Measurements from ENCODE around the gene MAB21L4.

Gene MAB21L4

GRCh38 chr2:240876475-240877251 lies 19.3 kb downstream of the MAB21L4 start:
- no peak for DNase-seq

GRCh38 chr2:240876035-240876474 lies 19.9 kb downstream of the MAB21L4 start:
- DNase-seq = no peak

- no peak for DNase-seq
Observed at GRCh38 chr2:240875228-240876034, 20.5 kb downstream of the MAB21L4 start.

- no peak for DNase-seq
Observed at GRCh38 chr2:240874715-240875227, 21.2 kb downstream of the MAB21L4 start.

- no peak for DNase-seq
Observed at GRCh38 chr2:240873805-240874714, 21.9 kb downstream of the MAB21L4 start.

- DNase-seq = no peak
Observed at GRCh38 chr2:240873098-240873788, 22.7 kb downstream of the MAB21L4 start.

GRCh38 chr2:240872317-240873097 lies 23.4 kb downstream of the MAB21L4 start:
- no peak for DNase-seq

GRCh38 chr2:240871071-240871958 lies 24.6 kb downstream of the MAB21L4 start:
- no peak for DNase-seq

GRCh38 chr2:240869956-240870875 lies 25.7 kb downstream of the MAB21L4 start:
- DNase-seq = no peak

- DNase-seq = no peak
Observed at GRCh38 chr2:240869109-240869955, 26.6 kb downstream of the MAB21L4 start.

GRCh38 chr2:240868286-240869108 lies 27.5 kb downstream of the MAB21L4 start, which contains the start of gene AGXT:
Gene AGXT, plus strand, starts transcription at chr2:240868824. Its CDS starts 42 bp downstream, at chr2:240868866.
- no peak for DNase-seq

- no peak for DNase-seq
Observed at GRCh38 chr2:240865391-240865790, 30.6 kb downstream of the MAB21L4 start.

GRCh38 chr2:240864475-240864874 lies 31.5 kb downstream of the MAB21L4 start:
- no peak for DNase-seq

- DNase-seq = no peak
Observed at GRCh38 chr2:240861547-240861946, 34.4 kb downstream of the MAB21L4 start.

- no peak for DNase-seq
Observed at GRCh38 chr2:240858871-240859270, 37.1 kb downstream of the MAB21L4 start.

GRCh38 chr2:240858321-240858720 lies 37.6 kb downstream of the MAB21L4 start:
- no peak for DNase-seq
